ENCODE measurements around the gene MOB2.

The MOB2 gene

GRCh38 chr11:1484695-1485503, 1.7 kb downstream of the MOB2 start:
- DNase-seq = no peak

- DNase-seq = no peak
These were observed 2.4 kb downstream of the MOB2 start for GRCh38 chr11:1484061-1484671.

GRCh38 chr11:1483445-1483961, 3.1 kb downstream of the MOB2 start:
- no peak for DNase-seq

DNA sequence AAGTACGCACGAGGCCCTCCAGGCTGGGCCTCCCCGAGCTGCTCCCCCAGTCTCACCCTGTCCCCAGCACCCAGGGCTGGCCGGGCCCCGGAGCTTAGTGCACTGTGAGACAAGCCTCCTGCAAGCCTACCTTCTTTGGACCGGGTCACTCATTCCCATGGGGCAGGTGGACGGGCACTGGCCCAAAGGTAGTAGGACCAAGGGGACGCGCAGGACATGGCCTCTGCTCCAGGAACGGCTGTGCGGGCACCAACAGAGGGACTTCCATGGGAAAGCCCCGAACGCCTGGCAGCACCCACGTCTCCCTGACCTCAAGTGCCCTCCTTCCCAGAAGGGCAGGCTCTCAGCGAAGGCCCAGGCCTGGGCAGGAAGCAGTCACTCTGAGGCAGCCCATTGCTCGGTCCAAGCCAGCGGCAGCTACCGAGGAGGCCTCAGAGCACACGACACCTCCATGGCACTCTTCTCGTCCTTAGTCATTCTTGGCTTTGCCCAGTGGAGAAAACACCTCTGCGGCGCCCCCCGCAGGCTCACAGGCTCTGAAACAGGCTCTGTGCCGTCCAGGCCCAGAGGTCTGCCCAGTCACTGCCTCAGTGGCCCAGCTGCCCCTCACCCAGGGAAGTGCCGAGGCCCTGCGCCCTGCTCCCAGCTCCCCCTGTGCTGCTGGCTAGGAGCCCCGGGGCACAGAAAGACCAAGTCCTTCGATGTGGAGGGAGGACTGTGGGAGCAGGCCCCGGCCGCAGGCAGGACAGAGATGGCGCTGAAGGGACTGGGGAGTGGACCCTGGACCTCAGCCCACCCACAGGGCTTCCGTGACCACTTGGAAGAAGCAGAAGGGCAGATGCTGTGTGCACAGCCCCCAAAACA, 3.8 kb downstream of the MOB2 start:
- no peak for DNase-seq

- no peak for DNase-seq
These were observed 4.6 kb downstream of the MOB2 start for GRCh38 chr11:1481861-1482441.

DNA sequence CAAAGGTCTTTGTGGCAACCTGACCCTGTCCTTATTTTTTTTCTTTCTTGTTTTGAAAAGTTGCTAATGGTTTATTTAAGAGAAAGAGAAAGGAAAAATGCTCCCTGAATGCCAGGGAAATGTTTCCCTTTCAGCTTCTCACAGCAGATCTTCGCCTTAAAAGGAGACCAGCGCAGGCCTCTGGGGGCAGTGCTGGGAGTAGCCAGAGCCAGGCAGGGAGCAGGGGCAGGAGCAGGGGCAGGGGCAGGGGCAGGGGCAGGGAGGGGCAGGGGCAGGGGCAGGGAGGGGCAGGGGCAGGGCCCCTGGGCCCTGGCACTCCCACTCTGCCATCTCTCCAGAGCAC, 5.1 kb downstream of the MOB2 start:
- no peak for DNase-seq

DNA sequence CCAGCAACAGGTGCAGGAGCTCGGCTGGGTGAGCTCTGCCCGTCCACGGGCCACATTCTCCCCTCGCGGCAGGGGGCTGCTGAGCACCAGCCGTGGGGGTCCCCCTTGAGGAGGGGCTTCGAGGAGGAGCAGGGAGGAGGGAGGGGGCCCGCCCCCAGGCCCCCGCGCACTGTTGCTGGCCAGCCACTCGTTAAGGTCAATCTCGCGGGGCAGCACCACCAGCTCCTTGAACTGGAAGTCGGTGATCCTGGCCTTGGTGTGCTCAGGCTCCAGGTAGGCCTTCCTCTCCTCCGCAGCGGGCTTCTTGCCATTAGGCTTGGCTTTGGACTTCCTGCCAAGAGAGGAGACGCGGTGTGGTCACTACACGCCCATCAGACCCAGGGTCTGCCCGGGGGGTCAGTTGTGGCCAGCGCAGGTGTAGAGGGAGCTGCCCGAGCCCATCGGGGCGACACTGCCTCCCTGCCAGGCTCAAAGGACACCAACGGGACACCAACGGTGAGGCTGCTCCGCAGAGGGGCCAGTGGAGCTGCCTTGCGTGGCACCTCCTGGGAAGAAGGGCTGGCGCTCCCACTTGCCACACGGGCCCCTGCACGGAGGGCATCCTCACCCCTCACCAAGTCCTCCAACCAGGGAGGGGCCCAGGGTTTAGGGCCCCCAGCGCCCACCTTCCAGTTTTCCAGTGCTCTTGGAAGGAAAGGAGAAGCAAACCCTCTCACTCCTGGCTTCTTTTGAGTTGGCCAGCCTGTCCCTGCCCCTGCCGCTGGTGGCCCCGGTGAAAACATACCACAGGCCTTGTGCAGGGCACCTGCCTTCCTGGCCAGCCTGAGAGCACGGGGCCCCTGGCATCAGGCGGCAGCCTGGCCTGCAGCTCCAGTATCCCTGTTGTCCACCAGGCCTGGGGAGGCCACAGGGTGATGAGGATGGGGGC, 5.8 kb downstream of the MOB2 start:
- DNase-seq = no peak

DNA sequence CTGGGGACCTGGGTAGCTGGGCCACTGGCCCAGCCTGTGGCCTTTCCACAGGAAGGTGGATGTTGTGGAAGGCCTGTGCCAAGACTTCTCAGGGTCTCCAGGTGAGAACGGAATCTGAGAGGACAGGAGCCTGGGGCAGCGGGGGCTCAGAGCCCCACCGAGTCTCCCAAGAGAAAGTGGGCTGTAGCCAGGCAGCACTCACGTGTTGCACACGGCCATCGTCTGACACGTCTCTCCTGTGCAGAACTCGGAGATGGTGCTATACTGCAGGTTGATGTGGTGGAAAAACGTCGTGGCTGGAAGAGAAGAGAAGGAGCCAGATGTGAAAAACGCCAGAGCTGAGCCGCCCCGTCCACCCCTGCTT, 6.4 kb downstream of the MOB2 start:
- DNase-seq = no peak

DNA sequence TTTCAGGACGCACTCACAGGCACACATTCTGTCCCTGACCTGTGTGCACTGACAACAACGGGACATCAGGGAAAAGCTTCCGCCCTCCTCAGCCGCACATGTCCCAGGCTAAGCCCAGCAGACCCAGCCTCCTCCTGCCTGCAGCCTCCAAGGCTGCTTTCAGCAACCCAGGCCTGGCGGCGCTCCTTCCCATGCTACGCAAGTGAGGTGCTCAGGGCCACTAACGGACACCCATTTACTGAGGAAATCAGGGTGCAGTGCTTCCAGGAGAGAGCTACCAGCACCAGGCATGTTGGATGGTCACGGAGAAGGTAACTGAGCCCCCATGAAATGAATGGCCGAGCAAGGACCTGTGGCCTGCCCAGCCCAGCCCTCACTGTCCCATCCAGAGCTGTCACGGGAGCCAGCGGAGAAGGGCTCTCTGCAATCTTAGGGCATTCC, 6.9 kb downstream of the MOB2 start:
- DNase-seq = no peak

DNA sequence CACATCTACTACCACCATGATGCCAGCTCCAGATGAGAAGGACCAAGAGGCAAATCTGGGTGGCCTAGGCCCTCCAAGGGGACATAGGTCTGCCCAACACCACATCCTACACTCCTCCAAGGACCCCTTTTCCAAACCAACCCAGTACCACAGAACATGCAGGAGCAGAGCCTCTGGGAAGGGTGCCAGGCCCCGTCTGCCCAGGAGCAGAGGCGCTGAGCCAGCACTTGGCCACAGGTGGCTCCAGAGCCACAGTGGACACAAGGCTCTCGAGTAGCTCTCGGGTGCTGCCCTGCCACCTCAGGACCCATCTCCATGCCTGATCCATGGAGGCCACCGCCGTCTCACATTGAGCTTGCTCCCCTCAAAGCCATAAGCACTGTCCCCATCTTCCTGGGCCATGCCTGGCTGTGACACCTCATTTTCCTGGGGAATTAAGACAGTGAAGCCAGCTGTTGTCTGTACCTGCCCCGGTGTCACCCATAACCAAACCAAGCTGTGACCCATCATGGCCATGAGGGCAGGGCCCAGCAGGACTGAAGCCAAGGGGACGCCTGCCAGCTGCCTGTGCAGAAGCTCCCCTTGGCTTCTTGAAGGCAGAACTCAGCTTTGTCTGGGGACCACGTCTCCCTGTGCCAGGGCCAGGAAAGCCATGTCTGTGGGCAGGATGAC, 7.4 kb downstream of the MOB2 start:
- no peak for DNase-seq

DNA sequence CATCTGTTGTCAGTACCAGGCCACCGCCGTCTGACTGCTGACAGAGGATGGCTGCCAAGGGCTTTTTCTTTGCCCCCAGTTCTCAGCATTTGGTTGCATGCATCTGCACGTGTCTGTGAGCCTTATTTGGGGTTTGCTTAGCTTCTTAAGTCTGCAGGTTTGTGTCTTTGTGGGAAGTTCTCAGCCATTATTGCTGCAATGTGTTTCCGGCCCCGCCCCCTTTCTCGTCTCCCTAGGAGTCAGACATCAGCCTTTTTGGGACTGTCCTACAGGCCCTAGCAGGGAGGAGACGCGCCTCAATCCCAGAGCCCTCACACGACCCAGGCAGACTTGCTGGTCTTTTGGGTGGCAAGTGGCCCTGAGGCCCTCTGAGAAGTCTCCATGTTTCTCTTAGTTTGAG, 8.0 kb downstream of the MOB2 start:
- DNase-seq = no peak

GRCh38 chr11:1478011-1478410, 8.6 kb downstream of the MOB2 start:
- DNase-seq = no peak

- DNase-seq = no peak
These were observed 9.4 kb downstream of the MOB2 start for GRCh38 chr11:1476940-1477736.

GRCh38 chr11:1475841-1476240, 10.7 kb downstream of the MOB2 start:
- no peak for DNase-seq

- DNase-seq = no peak
These were observed 12.8 kb downstream of the MOB2 start for GRCh38 chr11:1473786-1474185.

- DNase-seq = no peak
These were observed 13.5 kb downstream of the MOB2 start for GRCh38 chr11:1473011-1473628.

- no peak for DNase-seq
These were observed 14.2 kb downstream of the MOB2 start for GRCh38 chr11:1472180-1473005.

GRCh38 chr11:1471736-1472135, 14.8 kb downstream of the MOB2 start:
- DNase-seq = no peak

Measured in NCI-H748 treated with DMSO at 0.1 percent for 48 hours (cell line).